WI38 (cell line): ENCODE data around the gene SPRR3.

Experiments
- H3K4me3 ChIP-seq: 2 replicates; pipeline ENCODE4 v1.5.1; 2011; ENCODE audit warnings: low read depth, mild to moderate bottlenecking, control low read depth, low read length
- CTCF ChIP-seq: IDR thresholded peaks from 2 replicates; pipeline ENCODE4 v1.5.1; 2012; ENCODE audit warnings: low read depth, mild to moderate bottlenecking, control low read depth, low read length

SPRR3 gene

DNA sequence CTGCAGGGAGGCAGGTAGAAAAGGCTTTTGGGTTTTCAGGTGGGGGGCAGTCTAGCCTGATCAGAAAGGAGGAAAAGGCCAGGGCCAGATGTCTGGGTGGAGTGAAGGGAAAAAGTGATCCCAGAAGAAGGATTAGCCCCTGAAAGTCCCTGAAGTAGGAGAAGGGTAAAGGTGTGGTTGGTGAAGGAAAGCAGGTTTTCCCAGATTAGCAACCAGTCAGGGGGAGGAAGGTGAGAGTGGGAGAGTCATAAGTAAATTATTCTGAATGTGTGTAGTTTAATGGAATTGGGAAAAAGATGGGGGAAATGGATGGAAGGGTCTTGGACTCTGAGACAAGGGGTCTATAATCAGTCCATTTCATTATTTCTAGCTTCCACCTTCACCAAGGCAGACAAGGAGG is 18.3 kb upstream of the SPRR3 start:
- H3K4me3 ChIP-seq, result no peak overlapping the region
- no peak for TF ChIP-seq CTCF

DNA sequence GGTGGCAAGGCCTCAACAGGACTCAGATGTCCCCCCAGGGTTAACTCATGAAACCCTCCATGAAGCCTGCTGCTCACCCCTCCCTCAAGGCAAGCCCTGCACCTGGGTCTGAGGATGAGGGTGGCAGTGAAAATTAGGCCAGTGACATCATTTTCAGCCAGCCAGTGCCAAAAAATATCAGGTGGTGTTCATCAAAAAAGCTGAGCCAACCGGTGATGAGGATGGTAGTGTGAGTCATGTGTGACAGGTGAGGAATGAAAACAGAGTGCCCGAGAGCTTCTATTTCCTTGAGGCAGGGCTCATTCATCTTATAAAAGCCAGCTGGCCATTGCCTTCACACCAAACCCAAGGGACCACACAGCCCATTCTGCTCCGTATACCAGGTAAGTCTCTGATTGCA is 17.8 kb upstream of the SPRR3 start, which contains the start of gene SPRR1A:
TSS of gene SPRR1A (plus strand) at position 339 of the 400 bp plus-strand sequence. CDS start 1,150 bp downstream, outside the sequence.
- H3K4me3 ChIP-seq, result no peak within 1 kb of the TSS
- TF ChIP-seq CTCF, result no peak

DNA sequence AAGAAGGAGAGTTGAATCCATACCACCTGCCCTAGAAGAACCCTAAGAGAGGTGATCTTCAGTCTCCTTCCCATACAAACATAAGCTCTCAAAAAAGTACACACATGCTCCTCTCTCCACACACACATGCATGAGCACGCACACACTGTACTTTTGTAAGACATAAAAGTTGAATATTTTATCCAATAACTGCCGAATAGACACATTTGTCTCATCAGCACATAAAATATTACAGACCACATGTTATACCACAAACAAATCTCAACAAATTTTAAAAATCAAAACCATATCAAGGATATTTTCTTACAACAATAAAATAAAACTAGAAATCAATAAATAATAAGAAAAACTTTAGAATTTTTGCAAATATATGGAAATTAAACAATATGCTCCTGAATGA is 15.0 kb upstream of the SPRR3 start:
- no peak for TF ChIP-seq CTCF
- no peak overlapping the region for H3K4me3 ChIP-seq

GRCh38 chr1:152993186-152993585 is 8.4 kb upstream of the SPRR3 start:
- H3K4me3 ChIP-seq, result no peak overlapping the region
- TF ChIP-seq CTCF, result no peak

DNA sequence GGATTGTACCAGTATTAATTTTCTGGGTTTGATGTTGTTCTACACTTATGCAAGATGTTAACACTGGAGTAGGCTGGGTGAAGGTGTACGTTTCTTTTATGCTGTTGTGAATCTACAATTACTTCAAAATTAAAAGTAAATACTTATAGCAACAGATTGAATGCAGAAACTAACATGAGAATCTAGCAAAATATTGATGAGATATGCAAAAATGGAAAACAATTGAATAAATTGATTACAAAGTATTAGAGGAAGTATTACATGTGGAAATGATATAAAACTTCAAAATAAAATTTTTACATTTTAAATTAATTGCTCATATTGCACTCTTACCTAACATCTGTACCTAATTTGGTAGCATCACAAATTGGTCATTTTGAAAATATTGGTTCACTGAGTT is 5.7 kb upstream of the SPRR3 start:
- TF ChIP-seq CTCF, result no peak

DNA sequence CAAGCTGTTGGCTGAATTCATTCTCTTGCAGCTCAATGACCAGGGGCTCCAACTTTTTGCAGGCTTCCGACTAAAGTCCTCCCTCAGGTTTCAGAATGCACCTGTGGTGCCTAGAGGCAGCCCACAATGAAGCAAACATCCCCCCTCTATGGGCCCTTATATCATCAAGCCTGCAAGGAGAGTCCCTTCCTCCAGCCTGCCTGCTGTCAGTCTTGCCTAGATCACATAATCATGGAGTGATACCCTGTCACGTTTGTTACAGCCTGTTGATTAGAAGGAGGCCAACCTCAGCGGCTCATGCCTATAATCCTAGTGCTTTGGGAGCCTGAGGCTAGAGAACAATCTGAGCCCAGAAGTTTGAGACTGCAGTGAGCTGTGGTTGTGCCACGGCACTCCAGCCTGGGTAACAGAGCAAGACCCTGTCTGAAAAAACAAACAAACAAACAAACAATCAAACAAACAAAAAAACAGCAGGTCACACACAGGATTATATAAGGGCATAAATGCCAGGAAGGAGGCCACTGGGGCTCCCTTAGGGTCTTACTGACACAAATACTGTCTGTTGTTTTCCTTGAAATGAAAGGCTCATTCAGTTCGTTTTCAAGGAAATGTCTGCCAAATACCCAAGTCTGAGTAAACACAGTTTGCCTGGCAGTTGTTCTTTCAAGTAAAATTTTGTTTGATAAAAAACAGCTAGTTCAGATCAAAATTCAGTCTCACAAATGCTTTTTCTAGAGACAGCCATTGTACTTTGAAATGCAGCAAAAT is 4.7 kb upstream of the SPRR3 start:
- TF ChIP-seq CTCF, result no peak
- H3K4me3 ChIP-seq, result no peak overlapping the region

More for the DNA sequence above, 5.7 kb upstream of the SPRR3 start:
- no peak overlapping the region for H3K4me3 ChIP-seq

DNA sequence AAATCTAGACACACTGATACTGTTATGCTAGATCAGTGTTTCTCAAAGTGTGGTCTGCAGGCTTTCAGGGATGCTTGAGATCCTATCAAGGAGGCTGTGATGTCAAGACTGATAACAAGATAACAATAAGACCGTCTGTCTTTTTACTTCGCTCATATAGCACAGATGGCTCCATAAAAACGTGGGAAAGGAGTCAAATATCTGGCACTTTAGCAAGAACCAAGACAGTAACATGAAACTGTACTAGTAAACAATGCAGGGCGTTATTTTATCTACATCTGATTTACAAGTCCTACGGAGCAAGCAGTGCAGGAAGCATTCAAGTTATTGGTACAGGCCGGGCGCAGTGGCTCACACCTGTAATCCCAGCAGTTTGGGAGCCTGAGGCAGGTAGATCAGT is 3.6 kb upstream of the SPRR3 start:
- no peak overlapping the region for H3K4me3 ChIP-seq
- TF ChIP-seq CTCF, result no peak
